ENCODE data around the gene C10orf95. TPM values are rescaled to one million over a fixed set of nuclear protein-coding genes. Genes with fewer than 3 reads are reported as not detected.

The C10orf95 gene
- total and polyA plus RNA-seq, 2 of the 13 experiments (the other 11 are each of a cell fraction or from before 2014, with no cell fraction given), result 0.05 to 0.07 TPM

GRCh38 chr10:102457591-102458150, 6.3 kb upstream of the C10orf95 start:
- Histone ChIP-seq H3K27me3 (ENCODE audit: control insufficient read depth in 1 of 2, insufficient read depth in 2 of 2, low read length in 2 of 2) (no peaks in the 10 kb centered on the region), H3K4me3 (replicated peaks in 1 of 3; ENCODE audit: insufficient read depth in 1 of 3, low read depth in 2 of 3, low read length in 3 of 3) (no peak overlapping the region), H3K79me2 (ENCODE audit: insufficient read depth, low read length) (no peaks in the 10 kb centered on the region), H3K36me3 (replicated peaks in 1 of 2; ENCODE audit: control insufficient read depth in 1 of 2, insufficient read depth in 2 of 2, low read length in 2 of 2) (peaks cover 1 to 2% of the 10 kb centered on the region in 2 experiments; a peak in 2 of 5 replicates), H3K4me2 (ENCODE audit: low read depth, low read length) (no peak overlapping the region), H3K9me3 (ENCODE audit: low read length) (no peaks in the 10 kb centered on the region), H3K9ac (ENCODE audit: insufficient read depth, low read depth, low read length) (no peak overlapping the region), H4K20me1 (ENCODE audit: insufficient read depth, low read length) (no peaks in the 10 kb centered on the region), H3K27ac (ENCODE audit: extremely low read length, insufficient read depth, low read length) (no peak overlapping the region), H3K4me1 (ENCODE audit: insufficient read depth, low read length) (peaks cover 47% of the 10 kb centered on the region), H2AFZ (ENCODE audit: low read length) (no peak overlapping the region)
- no TSS peak for BruUV-seq (replicated peaks)
- intact Hi-C loops (cut with micrococcal nuclease; ENCODE audit: unreplicated experiment), result no loop called here
- POLR2A ChIA-PET, result interaction anchor here (1.9 kb wide), 1 partner anchor 7 kb away, joined by 8 read pairs; no protein-coding TSS in a partner anchor
- CTCF ChIA-PET (ENCODE audit: low intra/inter-chr PET ratio, low total read pairs), result no interaction called here
- 93% methylated on average over 9 of the region's 9 CpGs for WGBS (ENCODE audit: low lambda C conversion rate)
- in situ Hi-C loops (cut with HindIII; ENCODE audit: extremely low pct_ligation_motif_present, low pct_unique_long_range_greater_than_20kb), result no loop called here
- no peak for DNase-seq (ENCODE audit: low spot score)
- FAIRE-seq, result no peak
- ATAC-seq, result no peak
- TF ChIP-seq ZNF646 (CRISPR knock-in tag; IDR thresholded peaks at IDR 0.05) (no peak), ZNF33B (CRISPR knock-in tag; IDR thresholded peaks at IDR 0.05) (no peak), ZBTB43 (CRISPR knock-in tag; conservative IDR thresholded peaks at IDR 0.05) (no peak), DNMT3B (CRISPR knock-in tag; conservative IDR thresholded peaks at IDR 0.05) (no peak), FIP1L1 (IDR thresholded peaks at IDR 0.05; ENCODE audit: borderline replicate concordance, insufficient read depth, low read depth, low read length) (no peak), PAXIP1 (CRISPR knock-in tag; conservative IDR thresholded peaks at IDR 0.05) (no peak)
- TF ChIP-seq, protein P1, sequence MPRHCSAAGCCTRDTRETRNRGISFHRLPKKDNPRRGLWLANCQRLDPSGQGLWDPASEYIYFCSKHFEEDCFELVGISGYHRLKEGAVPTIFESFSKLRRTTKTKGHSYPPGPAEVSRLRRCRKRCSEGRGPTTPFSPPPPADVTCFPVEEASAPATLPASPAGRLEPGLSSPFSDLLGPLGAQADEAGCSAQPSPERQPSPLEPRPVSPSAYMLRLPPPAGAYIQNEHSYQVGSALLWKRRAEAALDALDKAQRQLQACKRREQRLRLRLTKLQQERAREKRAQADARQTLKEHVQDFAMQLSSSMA (CRISPR knock-in tag; IDR thresholded peaks at IDR 0.05), result no peak
- TF ChIP-seq, protein P2, sequence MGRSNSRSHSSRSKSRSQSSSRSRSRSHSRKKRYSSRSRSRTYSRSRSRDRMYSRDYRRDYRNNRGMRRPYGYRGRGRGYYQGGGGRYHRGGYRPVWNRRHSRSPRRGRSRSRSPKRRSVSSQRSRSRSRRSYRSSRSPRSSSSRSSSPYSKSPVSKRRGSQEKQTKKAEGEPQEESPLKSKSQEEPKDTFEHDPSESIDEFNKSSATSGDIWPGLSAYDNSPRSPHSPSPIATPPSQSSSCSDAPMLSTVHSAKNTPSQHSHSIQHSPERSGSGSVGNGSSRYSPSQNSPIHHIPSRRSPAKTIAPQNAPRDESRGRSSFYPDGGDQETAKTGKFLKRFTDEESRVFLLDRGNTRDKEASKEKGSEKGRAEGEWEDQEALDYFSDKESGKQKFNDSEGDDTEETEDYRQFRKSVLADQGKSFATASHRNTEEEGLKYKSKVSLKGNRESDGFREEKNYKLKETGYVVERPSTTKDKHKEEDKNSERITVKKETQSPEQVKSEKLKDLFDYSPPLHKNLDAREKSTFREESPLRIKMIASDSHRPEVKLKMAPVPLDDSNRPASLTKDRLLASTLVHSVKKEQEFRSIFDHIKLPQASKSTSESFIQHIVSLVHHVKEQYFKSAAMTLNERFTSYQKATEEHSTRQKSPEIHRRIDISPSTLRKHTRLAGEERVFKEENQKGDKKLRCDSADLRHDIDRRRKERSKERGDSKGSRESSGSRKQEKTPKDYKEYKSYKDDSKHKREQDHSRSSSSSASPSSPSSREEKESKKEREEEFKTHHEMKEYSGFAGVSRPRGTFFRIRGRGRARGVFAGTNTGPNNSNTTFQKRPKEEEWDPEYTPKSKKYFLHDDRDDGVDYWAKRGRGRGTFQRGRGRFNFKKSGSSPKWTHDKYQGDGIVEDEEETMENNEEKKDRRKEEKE (IDR thresholded peaks at IDR 0.05), result no peak
